GM21717 (cell line): ENCODE measurements around the gene PCSK1N.
"Not testable (repeated sequence)": the region's sequence is repeated elsewhere in the genome, so short reads cannot be mapped to it uniquely, and the experiment has no call there.

Experiments used
- ATAC-seq: cut with Tn5 transposase; IDR thresholded peaks from one replicate; pipeline ENCODE4 v1.9.1; 2021; ENCODE audit warnings: mild to moderate bottlenecking, moderate library complexity; ENCODE audit not compliant: unreplicated experiment

Gene PCSK1N, protein sequence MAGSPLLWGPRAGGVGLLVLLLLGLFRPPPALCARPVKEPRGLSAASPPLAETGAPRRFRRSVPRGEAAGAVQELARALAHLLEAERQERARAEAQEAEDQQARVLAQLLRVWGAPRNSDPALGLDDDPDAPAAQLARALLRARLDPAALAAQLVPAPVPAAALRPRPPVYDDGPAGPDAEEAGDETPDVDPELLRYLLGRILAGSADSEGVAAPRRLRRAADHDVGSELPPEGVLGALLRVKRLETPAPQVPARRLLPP

GRCh38 chrX:48835524-48836329 is at the start of gene PCSK1N:
Gene PCSK1N, minus strand, starts transcription at chrX:48835610. Its CDS starts 78 bp downstream, at chrX:48835532.
- ATAC-seq, result no peak

DNA sequence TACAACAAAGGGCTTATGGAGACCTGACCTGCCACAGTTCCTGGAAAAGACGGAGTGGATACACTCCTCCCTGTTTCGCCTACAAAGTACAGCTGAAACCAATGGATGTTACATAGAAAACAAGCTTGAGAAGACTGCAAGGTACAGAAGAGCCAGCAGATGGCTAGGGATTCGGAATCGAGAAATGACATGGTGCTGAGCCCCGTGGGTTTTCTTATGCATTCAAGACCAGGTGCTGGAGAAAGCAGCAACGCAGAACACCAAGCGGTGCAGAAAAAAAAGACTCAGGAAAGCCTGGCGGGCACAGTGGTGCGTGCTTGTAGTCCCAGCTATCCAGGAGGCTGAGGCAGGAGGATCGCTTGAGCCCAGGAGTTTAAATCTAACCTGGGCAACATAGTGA is 48.3 kb upstream of the PCSK1N start:
- ATAC-seq, result no peak

DNA sequence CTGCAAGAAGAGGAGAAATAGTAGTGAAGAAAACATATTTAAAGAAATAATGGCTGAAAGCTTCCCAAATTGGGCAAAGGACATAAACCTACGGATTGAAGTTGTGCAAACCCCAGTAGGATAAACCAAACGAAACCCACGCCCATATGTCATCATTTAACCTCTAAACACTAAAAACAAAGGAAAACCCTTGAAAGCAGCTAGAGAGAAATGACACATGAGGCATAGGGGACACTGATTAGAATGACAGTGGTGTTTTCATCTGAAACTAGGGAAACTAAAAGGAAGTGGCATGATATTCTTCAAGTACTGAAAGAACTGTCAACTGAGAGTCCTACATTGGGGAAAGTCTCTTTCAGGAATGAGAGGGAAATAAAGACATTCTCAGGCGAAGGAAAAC is 41.5 kb upstream of the PCSK1N start:
- ATAC-seq, result not testable (repeated sequence)

DNA sequence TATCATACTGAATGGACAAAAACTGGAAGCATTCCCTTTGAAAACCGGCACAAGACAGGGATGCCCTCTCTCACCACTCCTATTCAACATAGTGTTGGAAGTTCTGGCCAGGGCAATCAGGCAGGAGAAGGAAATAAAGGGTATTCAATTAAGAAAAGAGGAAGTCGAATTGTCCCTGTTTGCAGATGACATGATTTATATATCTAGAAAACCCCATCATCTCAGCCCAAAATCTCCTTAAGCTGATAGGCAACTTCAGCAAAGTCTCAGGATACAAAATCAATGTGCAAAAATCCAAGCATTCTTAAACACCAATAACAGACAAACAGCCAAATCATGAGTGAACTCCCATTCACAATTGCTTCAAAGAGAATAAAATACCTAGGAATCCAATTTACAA is 36.6 kb upstream of the PCSK1N start:
- not testable (repeated sequence) for ATAC-seq

GRCh38 chrX:48864210-48864609 is 28.8 kb upstream of the PCSK1N start:
- no peak for ATAC-seq

DNA sequence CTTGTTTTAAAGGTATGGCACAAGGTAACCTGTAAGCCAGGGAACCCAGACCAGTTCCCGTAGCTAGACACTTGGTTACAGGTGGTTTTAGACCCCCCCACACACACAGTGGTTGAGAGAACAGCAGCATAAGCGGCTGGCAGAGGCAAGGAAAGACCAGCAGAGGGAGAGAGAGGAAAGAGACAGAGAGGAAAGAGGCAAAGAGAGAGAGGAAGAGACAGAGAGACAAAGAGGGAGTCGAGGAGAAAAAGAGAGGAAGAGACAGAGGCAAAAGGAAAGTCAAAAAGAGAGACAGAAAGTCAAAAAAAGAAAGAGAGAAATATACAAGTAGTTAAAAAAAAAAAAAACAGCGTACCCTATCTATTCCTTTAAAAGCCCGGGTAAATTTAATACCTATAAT is 19.5 kb upstream of the PCSK1N start:
- no peak for ATAC-seq

- not testable (repeated sequence) for ATAC-seq
These were observed 18.9 kb upstream of the PCSK1N start for GRCh38 chrX:48854121-48854804.

- not testable (repeated sequence) for ATAC-seq
These were observed 18.1 kb upstream of the PCSK1N start for GRCh38 chrX:48853494-48853893.

GRCh38 chrX:48852857-48853256 is 17.4 kb upstream of the PCSK1N start:
- no peak for ATAC-seq

DNA sequence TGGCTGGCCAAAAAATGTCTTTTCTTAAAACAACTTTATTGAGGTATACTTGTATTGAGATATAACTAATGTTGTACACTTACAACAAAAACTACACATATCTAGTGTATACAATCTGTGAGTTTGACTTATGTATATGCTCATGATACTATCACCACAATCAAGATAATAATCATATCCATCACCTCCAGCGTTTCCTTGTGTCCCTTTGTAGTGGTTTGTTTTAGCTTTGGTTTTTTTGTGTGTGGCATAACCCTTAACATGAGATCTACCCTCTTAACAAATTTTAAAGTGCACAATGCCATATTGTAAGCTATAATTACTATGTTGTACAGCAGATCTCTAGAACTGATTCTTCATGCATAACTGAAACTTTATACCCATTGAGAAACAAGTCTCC is 13.4 kb upstream of the PCSK1N start:
- no peak for ATAC-seq

DNA sequence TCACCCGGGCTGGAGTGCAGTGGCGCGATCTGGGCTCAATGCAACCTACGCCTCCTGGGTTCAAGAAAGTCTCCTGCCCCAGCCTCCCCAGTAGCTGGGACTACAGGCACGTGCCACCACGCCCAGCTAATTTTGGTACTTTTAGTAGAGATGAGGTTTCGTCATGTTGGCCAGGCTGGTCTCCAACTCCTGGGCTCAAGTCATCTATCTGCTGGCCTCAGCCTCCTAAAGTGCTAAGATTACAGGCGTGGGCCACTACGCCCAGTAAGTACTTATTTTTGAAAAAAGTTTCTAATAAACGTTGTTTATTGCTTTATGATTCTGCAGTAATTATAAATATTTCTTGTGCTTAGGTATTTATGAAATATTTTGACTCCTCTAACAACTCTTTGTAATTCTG is 4.3 kb upstream of the PCSK1N start:
- ATAC-seq, result no peak

- no peak for ATAC-seq
These were observed 1.1 kb downstream of the PCSK1N start for GRCh38 chrX:48834383-48834709.

- ATAC-seq, result no peak
These were observed 1.8 kb downstream of the PCSK1N start for GRCh38 chrX:48833542-48834138.

- ATAC-seq, result no peak
These were observed 3.5 kb downstream of the PCSK1N start for GRCh38 chrX:48831909-48832291.

DNA sequence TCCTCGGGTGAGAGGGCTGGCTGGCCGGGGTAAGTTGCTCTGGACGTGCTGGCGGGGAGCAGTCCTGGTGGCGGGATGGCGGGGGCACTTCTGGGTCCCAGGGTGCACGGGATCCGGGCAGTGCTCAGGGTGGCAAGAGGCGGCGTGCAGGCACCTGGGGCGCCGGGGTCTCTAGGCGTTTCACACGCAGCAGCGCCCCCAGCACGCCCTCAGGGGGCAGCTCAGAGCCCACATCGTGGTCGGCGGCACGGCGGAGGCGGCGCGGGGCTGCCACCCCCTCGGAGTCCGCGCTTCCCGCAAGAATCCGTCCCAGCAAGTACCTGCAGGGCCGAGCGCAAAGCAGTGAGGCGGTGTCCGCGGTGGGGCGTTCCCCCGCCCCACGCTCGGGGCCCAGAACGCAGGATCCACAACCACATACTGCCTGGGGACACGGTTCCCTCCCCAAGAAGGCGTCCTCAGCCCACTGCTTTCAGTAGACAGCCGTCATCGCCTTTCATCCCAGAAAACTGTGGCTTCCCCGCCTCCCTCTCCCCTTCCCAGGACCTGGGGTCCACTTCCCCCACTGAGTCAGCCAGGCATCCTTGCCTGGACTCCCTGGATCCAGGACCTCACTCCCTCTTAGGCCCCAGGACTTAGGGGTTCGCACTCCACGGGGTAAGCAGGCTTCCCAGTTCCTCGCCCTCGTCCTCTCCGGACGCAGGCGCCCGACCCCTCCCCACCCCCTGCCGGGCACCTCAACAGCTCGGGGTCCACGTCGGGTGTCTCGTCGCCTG is 4.1 kb downstream of the PCSK1N start:
- ATAC-seq, result no peak

- no peak for ATAC-seq
These were observed 6.2 kb downstream of the PCSK1N start for GRCh38 chrX:48829016-48829735.

- ATAC-seq, result no peak
These were observed 7.8 kb downstream of the PCSK1N start for GRCh38 chrX:48827654-48827968.

- no peak for ATAC-seq
These were observed 8.3 kb downstream of the PCSK1N start for GRCh38 chrX:48826876-48827653.

DNA sequence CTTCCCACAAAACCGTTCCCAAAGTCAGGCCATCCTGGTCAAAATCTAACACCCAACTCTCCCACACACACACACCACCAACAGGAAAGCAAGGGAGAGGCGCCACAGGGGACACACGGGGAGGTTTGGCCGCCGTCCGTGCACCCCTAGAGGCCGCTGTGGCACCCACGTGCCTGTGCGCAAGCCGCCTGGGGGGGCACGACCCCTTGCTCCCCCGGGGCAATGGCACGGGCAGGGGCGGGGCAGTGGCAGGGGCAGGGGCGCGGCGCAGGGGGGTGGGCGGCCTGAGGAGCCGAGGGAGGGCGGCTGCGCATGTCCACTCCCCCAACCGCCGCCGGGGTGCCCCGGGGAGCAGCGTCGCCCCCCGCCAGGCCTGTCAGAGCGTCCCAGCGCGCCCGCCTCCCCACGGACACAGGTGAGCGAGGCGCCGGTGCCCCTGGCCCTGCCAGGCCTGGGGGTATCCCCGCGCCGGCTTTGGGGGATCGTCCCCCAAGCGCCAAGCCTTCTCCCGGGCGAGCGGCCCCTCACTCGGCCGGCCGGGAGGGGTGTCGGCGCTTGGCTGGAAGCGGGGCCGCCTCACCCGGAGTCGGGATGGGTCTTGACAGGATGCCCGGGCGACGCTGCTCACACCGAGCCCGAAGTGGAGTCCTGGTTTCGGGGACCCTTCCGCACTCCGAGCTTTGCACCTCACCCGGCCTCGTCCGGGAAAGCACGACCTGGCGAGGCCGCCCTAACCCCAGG is 9.1 kb downstream of the PCSK1N start, which contains the start of gene ERAS:
Gene ERAS (plus strand): TSS at position 379 of the 741 bp plus-strand sequence. CDS start 2,611 bp downstream, outside the sequence.
- no peak for ATAC-seq
